Karpas-422 (cell line): ENCODE data around the gene POLR2F. TPM values are rescaled to one million over a fixed set of nuclear protein-coding genes. Genes with fewer than 3 reads are reported as not detected.

ENCODE experiments used
- DNase-seq: peaks from one replicate; pipeline ENCODE4 v3.0.0-alpha.2; 2015
- H2AFZ ChIP-seq: fragments of 200-600 bp; sonication (generic); 2 replicates; pipeline ENCODE4 v1.6.1; 2014; ENCODE audit warnings: antibody characterized with exemption, low read length, mixed read lengths
- H3K27ac ChIP-seq: fragments of 200-600 bp; sonication (generic); 2 replicates; pipeline ENCODE4 v1.5.1; 2014; ENCODE audit warnings: mild to moderate bottlenecking, low read length, moderate library complexity
- H3K27me3 ChIP-seq: fragments of 200-600 bp; sonication (generic); 2 replicates; pipeline ENCODE4 v1.6.1; 2014; ENCODE audit warnings: low read length, mixed read lengths
- H3K36me3 ChIP-seq: fragments of 200-600 bp; sonication (generic); 2 replicates; pipeline ENCODE4 v1.6.1; 2014; ENCODE audit warnings: low read length, mixed read lengths; ENCODE audit not compliant: insufficient read depth
- H3K4me1 ChIP-seq: fragments of 200-600 bp; sonication (generic); 2 replicates; pipeline ENCODE4 v1.6.1; 2014; ENCODE audit warnings: mild to moderate bottlenecking, low read length, mixed read lengths
- H3K4me2 ChIP-seq: fragments of 200-600 bp; sonication (generic); 2 replicates; pipeline ENCODE4 v1.6.1; 2014; ENCODE audit warnings: low read length, low read depth, mild to moderate bottlenecking; ENCODE audit not compliant: poor library complexity, severe bottlenecking
- H3K4me3 ChIP-seq: fragments of 200-600 bp; sonication (generic); 2 replicates; pipeline ENCODE4 v1.5.1; 2014; ENCODE audit warnings: mild to moderate bottlenecking, antibody characterized with exemption, low read length, mixed read lengths
- H3K79me2 ChIP-seq: fragments of 200-600 bp; sonication (generic); 2 replicates; pipeline ENCODE4 v1.6.1; 2014; ENCODE audit warnings: mild to moderate bottlenecking, low read length, mixed read lengths
- H3K9ac ChIP-seq: fragments of 200-600 bp; sonication (generic); 2 replicates; pipeline ENCODE4 v1.6.0; 2014; ENCODE audit warnings: low read length
- H3K9me2 ChIP-seq: fragments of 200-600 bp; sonication (generic), shearing (Covaris generic); replicated peaks from 2 replicates; pipeline ENCODE4 v1.6.0; 2014; ENCODE audit warnings: mild to moderate bottlenecking, low read length, moderate library complexity; ENCODE audit not compliant: insufficient read depth
- H3K9me3 ChIP-seq: fragments of 300-700, 200-600 bp; sonication (generic); 2 replicates; pipeline ENCODE4 v1.6.1; 2014; ENCODE audit warnings: low read length, mixed read lengths
- H4K20me1 ChIP-seq: fragments of 200-600 bp; sonication (generic); 2 replicates; pipeline ENCODE4 v1.6.1; 2014; ENCODE audit warnings: mild to moderate bottlenecking, antibody characterized with exemption, low read length, low read depth; ENCODE audit not compliant: insufficient read depth
- total RNA-seq: library from RNA; depleted of rRNA; stranded (reverse); fragments of >200 nt; shearing (Covaris generic); gene quantifications from 2 replicates; pipeline ENCODE4 v1.2.3, GENCODE V29; 2014; ENCODE audit warnings: low replicate concordance

Gene POLR2F
- total RNA-seq, 1 experiment from 2014 or later: 41.9 TPM

DNA sequence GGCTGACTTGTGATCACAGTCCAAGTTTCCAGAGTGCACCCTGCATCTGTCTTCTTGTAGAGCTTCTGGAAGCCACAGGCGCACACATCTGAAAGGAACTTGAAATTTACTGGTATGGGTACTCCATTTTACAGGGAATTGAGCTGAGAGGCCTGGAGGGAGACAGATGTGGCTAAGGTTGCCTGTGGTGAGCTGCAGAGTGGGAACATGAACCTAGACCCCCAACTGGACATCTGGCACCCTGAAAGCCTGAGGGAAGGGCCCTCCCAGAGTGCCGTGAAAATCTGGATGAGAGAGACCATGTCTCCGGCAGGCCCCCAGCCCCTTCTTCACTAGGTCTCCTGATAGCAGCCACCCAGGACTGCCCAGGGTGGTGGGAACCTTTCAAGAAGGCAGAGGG lies 53.4 kb downstream of the POLR2F start:
- Histone ChIP-seq H3K9me2 (no peaks in the 10 kb centered on the region), H3K36me3 (no peaks in the 10 kb centered on the region), H3K27ac (no peak overlapping the region), H3K4me2 (no peak overlapping the region), H2AFZ (no peak overlapping the region), H3K9me3 (no peaks in the 10 kb centered on the region), H3K79me2 (no peaks in the 10 kb centered on the region), H3K4me1 (no peaks in the 10 kb centered on the region), H3K4me3 (no peak overlapping the region), H4K20me1 (no peaks in the 10 kb centered on the region), H3K27me3 (no peaks in the 10 kb centered on the region), H3K9ac (no peak overlapping the region)
- DNase-seq: no peak

- Histone ChIP-seq H3K27ac (no peak overlapping the region), H2AFZ (no peak overlapping the region), H3K4me1 (no peaks in the 10 kb centered on the region), H3K36me3 (no peaks in the 10 kb centered on the region), H3K4me2 (no peak overlapping the region), H3K9ac (no peak overlapping the region), H3K9me2 (no peaks in the 10 kb centered on the region), H3K9me3 (no peaks in the 10 kb centered on the region), H4K20me1 (no peaks in the 10 kb centered on the region), H3K27me3 (no peaks in the 10 kb centered on the region), H3K4me3 (no peak overlapping the region), H3K79me2 (no peaks in the 10 kb centered on the region)
- DNase-seq: no peak
These were observed 53.9 kb downstream of the POLR2F start for GRCh38 chr22:38007330-38007902.

DNA sequence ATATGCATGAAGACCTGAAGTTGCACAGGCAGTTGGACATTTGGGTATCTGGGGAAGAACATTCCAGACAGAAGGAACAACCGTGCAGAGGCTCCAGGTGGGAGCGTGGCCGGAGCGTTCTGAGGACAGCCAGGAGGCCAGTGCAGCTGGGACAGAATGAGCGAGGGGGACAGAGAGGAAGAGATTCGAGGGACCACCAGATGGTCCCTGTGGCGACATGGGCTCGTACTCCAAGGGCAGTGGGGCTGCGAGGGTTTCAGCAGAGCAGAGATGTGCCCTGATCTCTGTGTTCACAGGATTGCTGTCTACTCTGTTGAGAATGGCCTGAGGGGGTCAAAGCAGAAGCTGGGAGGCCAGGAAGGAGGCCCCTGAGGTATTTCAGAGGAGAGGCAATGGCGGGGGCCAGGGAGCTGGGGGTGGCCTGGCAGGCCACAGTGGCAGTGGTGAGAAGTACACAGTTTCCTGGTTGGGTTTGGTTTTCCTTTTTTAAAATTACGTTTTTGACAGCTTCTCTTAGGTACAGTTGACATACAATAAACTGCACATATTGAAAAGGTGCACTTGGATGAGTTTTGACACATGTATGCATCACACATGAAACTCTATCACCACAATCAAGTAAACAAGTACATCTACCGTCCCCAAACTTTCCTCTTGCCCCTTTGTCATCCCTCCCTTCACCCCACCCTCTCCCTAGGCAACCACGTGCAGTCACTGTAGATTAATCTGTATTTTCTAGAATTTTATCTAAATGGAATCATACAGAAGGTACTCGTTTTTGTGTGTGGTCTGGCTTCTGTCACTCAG lies 55.7 kb downstream of the POLR2F start:
- Histone ChIP-seq H3K9me3 (no peaks in the 10 kb centered on the region), H3K27ac (no peak overlapping the region), H3K4me2 (no peak overlapping the region), H3K9me2 (no peaks in the 10 kb centered on the region), H3K4me3 (no peak overlapping the region), H3K27me3 (no peaks in the 10 kb centered on the region), H3K36me3 (no peaks in the 10 kb centered on the region), H4K20me1 (no peaks in the 10 kb centered on the region), H2AFZ (no peak overlapping the region), H3K9ac (no peak overlapping the region), H3K4me1 (no peaks in the 10 kb centered on the region), H3K79me2 (no peaks in the 10 kb centered on the region)
- no peak for DNase-seq

DNA sequence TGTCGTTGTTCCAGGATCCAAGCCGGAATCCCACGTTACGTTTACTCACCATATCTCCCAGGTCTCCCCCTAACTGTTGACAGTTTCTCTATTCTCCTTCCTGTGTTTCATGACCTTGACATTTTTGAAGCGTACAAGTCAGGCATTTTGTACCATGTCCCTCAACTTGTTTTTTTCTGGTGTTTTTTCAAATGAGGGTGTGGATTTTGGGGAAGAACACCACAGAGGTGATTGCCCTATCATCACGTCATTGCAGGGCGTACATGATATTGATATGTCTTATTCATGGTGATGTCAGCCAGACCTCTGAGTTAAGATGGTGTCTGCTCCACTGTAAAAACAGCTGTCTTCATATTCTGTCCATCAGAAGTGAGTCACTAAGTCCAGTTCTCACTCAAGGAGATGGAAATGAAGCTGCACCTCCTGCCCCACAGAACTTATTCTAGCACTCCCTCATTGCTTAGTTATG lies 59.1 kb downstream of the POLR2F start:
- Histone ChIP-seq H3K9ac (no peak overlapping the region), H3K4me2 (no peak overlapping the region), H3K9me3 (no peaks in the 10 kb centered on the region), H3K9me2 (no peaks in the 10 kb centered on the region), H3K4me1 (no peaks in the 10 kb centered on the region), H3K36me3 (no peaks in the 10 kb centered on the region), H3K79me2 (no peaks in the 10 kb centered on the region), H3K27ac (no peak overlapping the region), H3K27me3 (no peaks in the 10 kb centered on the region), H2AFZ (no peak overlapping the region), H3K4me3 (no peak overlapping the region), H4K20me1 (no peaks in the 10 kb centered on the region)
- no peak for DNase-seq

GRCh38 chr22:38014083-38014482 lies 60.6 kb downstream of the POLR2F start:
- Histone ChIP-seq H3K9me3 (no peaks in the 10 kb centered on the region), H3K36me3 (no peaks in the 10 kb centered on the region), H3K4me1 (peaks cover 4% of the 10 kb centered on the region; the same call in 1 of the 2 replicates), H2AFZ (no peak overlapping the region), H3K27me3 (no peaks in the 10 kb centered on the region), H4K20me1 (no peaks in the 10 kb centered on the region), H3K27ac (no peak overlapping the region), H3K4me3 (no peak overlapping the region), H3K9ac (no peak overlapping the region), H3K9me2 (no peaks in the 10 kb centered on the region), H3K79me2 (no peaks in the 10 kb centered on the region), H3K4me2 (no peak overlapping the region)
- DNase-seq: no peak

DNA sequence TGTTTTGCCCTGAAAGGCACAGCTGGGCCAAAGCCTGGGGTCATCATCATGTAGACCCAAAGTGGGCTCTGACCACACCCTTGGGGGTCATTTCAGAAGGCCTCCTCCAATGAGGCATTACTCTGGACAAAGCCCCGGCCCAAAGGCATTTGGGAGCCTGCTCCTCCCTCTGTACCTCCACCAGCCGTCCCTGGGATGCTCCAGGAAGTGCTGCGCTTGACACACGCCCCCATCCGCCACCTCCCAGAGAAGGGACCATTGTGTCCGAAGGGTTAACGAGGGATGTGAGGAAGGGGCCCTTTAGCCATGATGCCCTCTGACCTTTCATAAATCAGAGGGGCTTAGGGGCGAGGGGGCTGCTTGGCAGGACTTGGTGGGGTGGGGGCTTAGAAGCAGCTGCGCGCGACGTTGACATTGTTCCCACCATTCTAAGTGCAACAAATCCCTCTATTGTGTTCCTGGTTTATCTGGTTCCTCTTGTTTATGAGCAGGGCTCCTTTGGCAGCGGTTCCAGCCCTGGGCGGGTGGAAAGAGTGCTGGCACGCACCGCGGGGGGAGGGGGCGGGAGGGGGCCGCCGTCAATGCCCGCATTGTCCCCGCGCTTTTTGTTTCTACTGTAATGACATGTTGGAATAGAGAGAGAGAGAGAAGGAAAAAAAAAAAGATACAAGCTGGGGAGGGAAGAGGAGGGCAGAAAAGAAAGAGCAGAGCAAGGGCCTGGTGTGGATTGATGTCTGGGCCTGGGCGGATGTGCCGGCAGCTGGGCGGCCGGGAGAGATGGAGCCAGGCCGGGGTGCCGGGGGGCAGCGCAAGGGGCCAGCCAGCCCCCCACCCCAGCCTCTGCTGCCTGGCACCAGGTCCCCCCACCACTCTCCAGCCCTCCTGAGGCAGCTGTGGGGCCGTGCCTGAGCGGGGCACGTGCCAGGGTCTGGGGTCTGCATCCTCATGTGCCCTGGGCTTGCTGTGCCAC lies 63.0 kb downstream of the POLR2F start:
- Histone ChIP-seq H3K27ac (no peak overlapping the region), H2AFZ (no peak overlapping the region)

DNA sequence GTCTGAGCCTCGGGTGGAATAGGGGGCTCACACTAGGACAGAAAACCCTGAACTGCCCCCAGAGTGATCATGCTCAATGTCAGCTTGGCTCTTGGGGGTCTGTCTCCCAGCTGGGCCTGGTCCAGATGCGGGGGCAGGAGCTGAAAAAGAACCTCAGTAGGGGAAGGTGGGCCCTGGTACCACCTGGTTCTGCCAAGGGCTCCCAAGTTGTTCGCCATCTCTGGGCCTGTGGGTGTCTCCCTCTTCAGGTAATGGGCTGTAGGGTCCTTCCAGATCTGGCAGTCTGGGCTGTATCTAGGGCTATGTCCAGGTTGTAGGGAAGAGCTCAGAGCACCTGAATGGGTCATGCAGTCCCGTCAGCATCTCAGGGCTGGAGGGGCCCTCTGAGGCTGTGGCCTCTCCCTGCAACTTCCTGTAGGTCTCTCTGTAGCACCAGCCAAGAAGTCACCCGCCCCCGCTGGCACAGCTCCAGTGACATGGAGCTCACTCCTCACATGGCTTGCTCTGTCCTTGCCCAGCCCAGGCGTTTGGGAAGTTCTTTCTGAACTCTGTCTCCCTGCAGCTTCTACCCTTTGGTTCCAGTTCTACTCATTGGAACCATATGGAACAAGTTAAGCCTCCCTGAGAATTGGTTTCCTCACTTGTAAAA lies 63.9 kb downstream of the POLR2F start:
- Histone ChIP-seq H3K27ac (no peak overlapping the region), H3K9me3 (no peaks in the 10 kb centered on the region), H3K36me3 (no peaks in the 10 kb centered on the region), H3K9me2 (no peaks in the 10 kb centered on the region), H3K4me2 (no peak overlapping the region), H3K4me3 (no peak overlapping the region), H3K79me2 (no peaks in the 10 kb centered on the region), H3K9ac (no peak overlapping the region), H4K20me1 (no peaks in the 10 kb centered on the region), H3K27me3 (no peaks in the 10 kb centered on the region), H2AFZ (no peak overlapping the region), H3K4me1 (peaks cover 6% of the 10 kb centered on the region; the same call in 1 of the 2 replicates)
- DNase-seq: no peak

More for the DNA sequence above, 63.0 kb downstream of the POLR2F start:
- Histone ChIP-seq H3K36me3 (no peaks in the 10 kb centered on the region), H3K4me3 (no peak overlapping the region), H3K9ac (no peak overlapping the region), H3K79me2 (no peaks in the 10 kb centered on the region), H3K9me3 (no peaks in the 10 kb centered on the region), H3K27me3 (no peaks in the 10 kb centered on the region), H4K20me1 (no peaks in the 10 kb centered on the region), H3K4me2 (no peak overlapping the region), H3K9me2 (no peaks in the 10 kb centered on the region), H3K4me1 (peaks cover 6% of the 10 kb centered on the region; the same call in 1 of the 2 replicates)
- no peak for DNase-seq
